NCI-H2081 treated with DMSO at 0.1 percent for 48 hours (cell line): ENCODE measurements around the gene PRKCA.

ENCODE experiments used
- DNase-seq: peaks from one replicate; lab custom pipeline; 2025; lab: John Stamatoyannopoulos, UW

PRKCA gene

DNA sequence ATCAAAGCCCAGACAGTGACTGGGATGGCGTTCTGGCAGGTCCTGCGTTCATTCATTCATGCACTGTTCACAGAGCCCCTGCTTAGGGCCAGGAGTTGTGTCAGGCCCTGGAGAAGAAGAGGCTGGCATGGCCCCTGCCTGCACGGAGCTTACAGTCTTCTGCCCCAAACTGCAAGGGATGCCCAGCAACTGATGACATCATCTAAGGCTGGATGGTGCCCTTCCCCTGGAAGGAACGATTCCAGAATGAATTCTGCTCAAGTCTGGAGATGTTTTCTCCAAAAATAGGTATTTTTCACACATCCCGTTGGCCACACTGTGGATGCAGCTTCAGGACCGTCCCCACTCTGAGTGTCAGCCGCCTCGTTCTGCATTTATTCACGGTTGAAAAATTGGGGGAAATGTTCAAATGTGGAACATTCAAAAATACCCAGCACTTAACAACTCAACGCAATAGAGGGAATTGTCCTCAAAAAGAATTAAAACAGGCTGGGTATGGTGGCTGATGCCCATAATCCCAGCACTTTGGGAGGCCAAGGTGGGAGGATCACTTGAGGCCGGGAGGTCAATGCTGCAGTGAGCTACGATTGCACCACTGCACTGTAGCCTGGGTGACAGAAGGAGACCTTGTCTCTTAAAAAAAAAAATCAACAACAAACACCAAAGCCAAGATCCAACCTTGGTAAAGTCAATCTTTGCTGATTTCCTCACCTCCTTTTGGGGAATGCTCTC, 508.7 kb downstream of the PRKCA start:
- DNase-seq, result no peak

GRCh38 chr17:66811683-66812054, 509.3 kb downstream of the PRKCA start:
- DNase-seq, result no peak

DNA sequence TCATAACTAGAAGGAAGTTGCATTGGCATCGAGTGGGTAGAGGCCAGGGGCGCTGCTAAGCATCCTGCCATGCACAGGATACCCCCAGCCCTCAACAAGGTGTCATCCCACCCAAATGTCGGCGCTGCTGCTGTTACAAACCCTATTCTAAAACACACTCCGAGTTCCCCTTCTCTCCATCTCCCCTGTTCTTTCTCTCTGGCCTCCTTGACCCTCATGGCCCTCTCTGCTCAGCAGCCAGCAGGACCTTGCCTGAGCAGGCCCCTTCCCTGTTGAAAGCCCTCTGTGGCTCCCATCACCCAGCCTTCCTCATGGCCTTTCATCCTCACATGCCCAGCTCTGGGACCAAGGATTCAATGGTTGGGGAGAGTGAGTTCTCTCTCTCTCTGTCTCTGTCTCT, 510.2 kb downstream of the PRKCA start:
- DNase-seq, result no peak

- DNase-seq, result no peak
Measured at GRCh38 chr17:66813296-66813695, 510.9 kb downstream of the PRKCA start.

DNA sequence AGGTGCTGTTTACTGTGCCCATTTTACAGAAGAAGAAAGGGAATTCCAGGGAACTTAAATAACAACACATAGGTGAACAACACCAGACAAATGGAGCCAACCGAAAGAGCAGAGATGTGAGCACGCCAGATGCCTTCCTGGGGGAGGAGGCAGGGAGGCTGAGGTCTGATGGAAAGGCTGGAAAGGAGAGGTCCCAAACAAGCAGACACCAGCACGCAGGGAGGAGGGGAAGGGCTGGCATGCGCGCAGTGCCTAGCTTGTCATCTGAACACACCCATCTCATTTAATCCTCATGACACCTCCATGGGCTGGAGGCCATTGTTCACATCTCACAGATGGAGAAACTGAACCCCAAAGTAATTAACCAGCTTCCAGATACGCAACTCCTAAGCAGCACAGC, 511.6 kb downstream of the PRKCA start:
- no peak for DNase-seq

DNA sequence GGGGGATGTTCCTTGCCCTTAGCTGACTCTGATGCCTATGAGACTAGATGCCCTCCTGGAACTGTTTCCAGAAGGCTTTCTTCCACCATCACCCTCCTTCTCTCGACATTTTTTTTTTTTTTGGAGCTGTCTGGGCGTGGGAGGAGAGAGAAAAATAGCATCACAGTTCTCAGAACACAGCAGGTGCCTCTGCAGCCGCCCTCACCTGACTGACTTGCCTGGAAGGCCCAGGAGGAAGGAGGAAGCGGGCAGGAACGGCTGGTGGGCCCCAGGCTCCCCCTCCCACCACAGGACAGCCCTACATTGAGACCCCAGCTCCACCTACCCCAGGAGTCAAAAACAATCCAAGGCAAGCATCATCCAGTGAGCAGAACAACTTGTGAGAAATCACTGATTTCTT, 512.2 kb downstream of the PRKCA start:
- DNase-seq, result no peak

DNA sequence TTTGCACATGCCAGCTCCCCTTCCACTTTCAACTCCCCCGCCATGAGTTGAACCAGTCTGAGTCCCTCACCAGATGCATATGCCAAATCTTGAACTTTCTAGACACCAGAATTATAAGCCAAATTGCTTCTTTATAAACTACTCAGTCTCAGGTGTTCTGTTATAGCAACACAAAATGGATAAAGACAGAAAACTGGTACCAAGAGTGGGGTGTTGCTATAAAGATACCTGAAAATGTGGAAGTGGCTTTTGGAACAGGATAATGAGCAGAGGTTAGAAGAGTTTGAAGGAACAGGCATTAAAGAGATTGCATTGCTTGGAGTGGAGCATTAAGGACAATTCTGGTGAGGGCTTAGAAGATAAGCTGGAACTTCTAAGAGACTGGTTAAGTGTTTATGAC, 515.3 kb downstream of the PRKCA start:
- DNase-seq, result no peak

GRCh38 chr17:66819466-66819865, 517.1 kb downstream of the PRKCA start:
- no peak for DNase-seq

DNA sequence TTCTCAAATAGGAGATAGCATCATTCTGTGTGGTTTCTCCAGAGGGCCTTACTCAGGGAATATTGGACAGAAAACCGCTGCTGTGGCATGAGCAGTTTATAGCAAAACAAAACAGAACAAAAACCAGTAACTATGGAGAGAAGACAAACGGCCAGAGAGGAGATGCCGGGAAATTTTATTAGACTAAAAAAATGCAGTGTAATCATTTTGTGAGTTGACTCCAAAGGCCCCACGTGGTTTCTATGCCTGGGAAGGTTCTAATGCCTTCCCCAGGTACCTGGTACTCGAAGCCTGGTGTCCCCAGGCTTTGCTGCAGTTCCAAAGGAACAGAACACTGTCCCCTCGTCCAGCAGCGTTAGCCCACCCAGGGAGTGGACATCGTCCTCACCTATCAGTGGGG, 519.6 kb downstream of the PRKCA start:
- no peak for DNase-seq

DNA sequence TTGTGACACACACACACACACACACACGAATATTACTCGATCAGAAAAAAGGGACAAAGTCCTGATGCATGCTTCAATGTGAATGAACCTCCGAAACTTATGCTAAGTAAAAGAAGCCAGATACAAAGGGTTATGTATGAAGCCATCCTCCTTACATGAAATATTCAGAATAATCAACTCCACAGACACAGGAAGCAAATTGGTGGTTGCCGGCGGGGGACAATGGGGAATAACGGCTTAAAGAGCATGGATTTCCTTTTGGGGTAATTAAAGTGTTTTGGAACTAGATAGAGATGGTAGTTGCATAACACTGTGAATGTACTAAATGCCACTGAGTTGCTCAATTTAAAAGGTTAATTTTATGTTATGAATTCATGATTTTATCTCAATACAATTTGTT, 524.4 kb downstream of the PRKCA start:
- DNase-seq, result no peak

DNA sequence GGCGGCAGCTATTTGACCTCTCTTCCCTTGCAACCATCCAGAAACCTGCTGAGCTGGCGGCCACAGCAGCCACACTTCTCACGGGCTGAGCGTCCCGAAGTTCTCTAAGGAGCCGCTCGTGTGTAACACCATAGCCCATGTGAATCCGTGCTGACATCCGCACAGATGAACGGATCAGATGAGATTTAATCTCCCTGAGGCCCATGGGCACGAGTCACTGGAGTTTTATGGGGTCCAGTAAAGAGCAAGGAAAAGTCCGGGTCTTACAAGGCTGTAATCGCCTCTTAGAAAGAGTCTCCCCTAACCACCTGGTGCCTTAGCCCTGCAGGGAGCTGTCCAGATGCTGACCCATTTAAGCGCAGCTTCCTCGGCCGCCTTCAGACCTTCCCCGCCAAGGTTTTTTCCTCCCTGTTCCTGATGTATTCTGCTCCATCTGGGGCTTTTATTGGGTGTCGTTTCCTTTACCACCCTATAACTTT, 527.0 kb downstream of the PRKCA start:
- no peak for DNase-seq

DNA sequence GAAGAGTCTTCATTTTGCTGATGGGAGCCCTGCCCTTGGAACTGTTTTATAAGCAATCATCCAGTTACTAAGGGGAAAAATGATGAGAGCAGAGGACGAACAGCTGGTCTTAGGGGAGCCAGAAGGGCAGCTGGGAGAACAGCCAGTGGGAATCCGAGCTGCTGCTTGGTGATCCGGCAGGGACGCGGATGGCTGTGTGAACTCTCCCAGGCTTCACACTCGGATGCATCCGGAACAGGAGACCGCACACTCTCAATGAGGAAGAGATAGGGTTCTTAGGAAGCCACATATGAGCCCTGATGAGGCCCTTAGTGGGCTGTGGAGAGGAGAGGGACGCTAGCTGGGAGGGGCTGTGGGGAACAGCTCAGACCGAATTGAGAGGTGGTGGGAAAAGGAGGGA, 527.5 kb downstream of the PRKCA start:
- DNase-seq, result no peak

DNA sequence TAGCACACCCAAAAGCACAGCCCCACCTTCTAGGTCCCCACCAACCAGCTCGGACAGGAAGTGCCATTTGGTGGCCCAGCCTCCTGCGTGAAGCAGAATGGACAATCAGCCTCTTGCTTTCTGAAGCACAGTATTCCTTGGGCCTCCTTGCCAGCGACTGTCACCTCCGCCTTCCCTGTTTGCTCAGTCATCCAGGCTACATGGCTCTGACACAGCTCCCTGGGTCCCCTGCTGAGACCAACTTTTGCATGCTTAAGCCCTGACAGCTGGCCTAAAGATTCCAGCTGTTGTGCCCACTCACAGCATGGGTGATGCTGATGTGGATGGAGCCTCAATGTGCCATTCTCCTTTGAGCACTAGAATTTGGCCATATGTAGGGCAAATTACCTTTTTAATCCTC, 528.0 kb downstream of the PRKCA start:
- no peak for DNase-seq

- no peak for DNase-seq
Measured at GRCh38 chr17:66831383-66832210, 529.2 kb downstream of the PRKCA start.

DNA sequence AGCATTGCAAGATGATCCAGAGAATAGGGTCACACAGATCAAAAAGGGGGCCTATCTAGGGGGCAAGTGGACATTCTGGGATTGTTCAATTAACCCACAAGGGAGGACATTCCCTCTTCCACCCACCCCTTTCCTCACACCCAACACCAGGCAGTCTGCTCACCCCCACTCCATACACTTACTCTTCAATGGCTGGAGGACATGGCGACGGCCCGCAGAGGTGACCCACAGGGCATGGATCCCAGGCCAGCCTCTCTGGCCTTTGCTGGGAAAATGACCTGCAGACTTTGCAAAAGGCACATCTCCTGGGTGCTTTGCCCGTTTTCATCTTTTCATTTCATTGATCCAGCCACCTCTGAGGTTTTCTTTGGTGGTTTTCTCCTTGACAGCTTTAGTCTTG, 530.8 kb downstream of the PRKCA start:
- DNase-seq, result no peak

- DNase-seq, result no peak
Measured at GRCh38 chr17:66834426-66834918, 532.1 kb downstream of the PRKCA start.

DNA sequence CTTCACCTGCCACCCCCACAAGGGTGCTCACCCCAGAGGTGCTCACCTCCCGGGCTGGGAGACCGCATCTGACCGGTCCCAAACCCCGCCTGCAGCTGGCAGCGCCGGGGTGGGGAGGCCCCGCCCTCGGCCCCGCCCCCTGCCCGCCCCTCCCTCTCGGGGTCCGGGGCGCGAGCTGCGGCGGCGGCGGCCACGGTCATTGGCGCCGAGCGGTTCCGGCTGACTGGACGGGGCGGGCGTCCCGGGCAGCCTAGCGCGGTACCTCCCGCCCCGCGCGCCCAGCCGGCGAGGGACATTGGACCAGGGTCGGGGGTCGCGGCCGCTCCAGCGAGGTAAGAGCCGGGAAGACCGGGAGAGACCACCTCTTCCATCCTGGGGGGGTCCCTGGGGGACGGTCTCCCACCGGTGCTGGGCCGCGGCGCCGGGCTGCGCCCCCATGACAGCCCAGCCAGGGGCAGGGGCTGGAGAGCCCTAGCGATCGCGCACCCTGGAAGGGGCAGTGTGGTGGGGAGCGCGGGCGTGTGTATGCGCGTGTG, 532.6 kb downstream of the PRKCA start, which contains the start of gene CACNG5:
CACNG5 (plus strand) TSS at position 199 of the 536 bp plus-strand sequence. CDS start 42,216 bp downstream, outside the sequence.
- DNase-seq, result no peak

- no peak for DNase-seq
Measured at GRCh38 chr17:66835476-66835875, 533.1 kb downstream of the PRKCA start.

GRCh38 chr17:66836063-66837005, 533.9 kb downstream of the PRKCA start:
- no peak for DNase-seq

- no peak for DNase-seq
Measured at GRCh38 chr17:66837226-66837625, 534.8 kb downstream of the PRKCA start.

DNA sequence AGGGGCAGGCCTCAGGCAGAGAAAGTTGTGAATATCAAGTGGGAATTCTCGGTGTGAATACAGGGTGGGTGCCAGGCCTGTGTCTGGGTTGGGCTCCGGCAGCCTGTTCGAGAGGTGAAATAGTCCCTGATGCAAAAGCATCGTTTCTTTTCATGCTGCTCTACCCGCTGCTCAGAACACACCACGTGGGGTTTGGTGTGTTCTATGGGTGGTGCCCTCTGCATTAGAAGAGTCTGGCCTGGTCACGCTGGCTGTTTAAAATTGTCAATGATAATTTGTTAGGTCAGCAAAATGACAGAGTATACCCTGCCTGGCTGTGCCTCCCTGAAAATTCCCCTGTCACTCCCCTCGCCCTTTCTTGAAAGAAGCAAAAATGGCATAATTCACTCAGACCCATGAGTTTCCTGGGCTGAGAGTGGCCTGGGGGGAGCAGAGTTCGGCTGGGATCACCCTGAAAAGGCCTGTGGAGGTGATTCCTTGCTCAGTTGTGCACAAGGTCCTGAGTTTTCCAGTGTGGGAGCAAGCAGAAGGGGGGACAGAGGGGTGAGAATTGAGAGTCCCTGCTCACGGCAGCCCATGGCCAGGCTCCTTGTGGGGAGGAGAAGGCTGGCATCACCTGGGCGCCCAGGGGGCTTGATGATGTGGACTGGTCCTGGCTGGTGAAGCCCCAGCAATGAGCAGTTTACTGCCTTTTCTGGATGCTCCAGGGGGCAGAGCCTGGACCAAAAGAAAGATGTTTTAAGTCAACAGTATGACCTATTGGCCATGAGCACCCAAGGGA, 535.7 kb downstream of the PRKCA start:
- DNase-seq, result no peak
